Body of pancreas (tissue), 4 donors: Measurements from ENCODE around the gene CLINT1. TPM values are rescaled to one million over a fixed set of nuclear protein-coding genes. Genes with fewer than 3 reads are reported as not detected.

Experiments used
- ATAC-seq: fragments of 150-250 bp; one replicate; pipeline ENCODE4 v1.9.1; 2016
- DNase-seq, 4 donors: peaks; one replicate each; pipeline ENCODE4 v3.0.0-alpha.2; 2019
- H3K27ac ChIP-seq, 4 donors: fragments of 200-600 bp; sonication (generic); 1 replicate in 3 of 4; 2 replicates in 1 of 4; pipeline versions ENCODE4 v1.5.1 to v1.6.1; 2016 to 2019; ENCODE audit warnings: mild to moderate bottlenecking in 1 of 4, mixed read lengths in 1 of 4, moderate library complexity in 1 of 4
- H3K27me3 ChIP-seq, 2 donors: fragments of 200-600 bp; sonication (generic); one replicate each; pipeline ENCODE4 v1.6.0; 2016; ENCODE audit warnings: mild to moderate bottlenecking in 1 of 2
- H3K36me3 ChIP-seq, 2 donors: fragments of 200-600 bp; sonication (generic); replicated peaks in 1 of 2; 2 replicates each; pipeline ENCODE4 v1.5.1; 2016; ENCODE audit warnings: low read depth in 2 of 2; ENCODE audit not compliant: insufficient read depth in 1 of 2
- H3K4me1 ChIP-seq: fragments of 200-600 bp; sonication (generic); one replicate; pipeline ENCODE4 v1.6.0; 2016
- H3K4me3 ChIP-seq, 2 donors: fragments of 200-600 bp; sonication (generic); 1 replicate in 1 of 2; 2 replicates in 1 of 2; pipeline ENCODE4 v1.5.1; 2016 to 2019
- H3K9me3 ChIP-seq, 3 donors: fragments of 200-600 bp; sonication (generic); 1 replicate in 2 of 3; 2 replicates in 1 of 3; pipeline ENCODE4 v1.5.1; 2016
- POLR2A ChIP-seq, 3 donors: fragments of 450-650 bp; IDR thresholded peaks; one replicate each; pipeline ENCODE4 v1.6.1; 2016; ENCODE audit warnings: antibody characterized with exemption in 3 of 3, mild to moderate bottlenecking in 2 of 3
- WGBS, 2 donors: methylation state at CpG; one replicate each; pipeline ENCODE4 v1.1.5; 2017; 5-methylcytosine and 5-hydroxymethylcytosine counted together
- intact Hi-C: fragments of 100-400 bp; cut with DNase I; formaldehyde crosslinking; loops from one replicate; pipeline ENCODE4 v1.15.1; 2023
- small RNA-seq: library from RNA; depleted of rRNA; stranded (forward); fragments of <200 nt; gene quantifications from one replicate; pipeline ENCODE3, GENCODE V24; 2016
- total RNA-seq, 2 donors: library from RNA; depleted of rRNA; stranded (reverse); fragments of >200 nt; gene quantifications; one replicate each; pipeline ENCODE4 v1.1.0, GENCODE V29; 2016
- TF ChIP-seq, protein P1 (sequence below), 7 experiments: fragments of 450-650 bp in 4 of 7; fragments of 200-600 bp in 3 of 7; sonication (generic) in 3 of 7; IDR thresholded peaks; one replicate each; pipeline ENCODE4 v1.5.1; 2016 to 2019; ENCODE audit warnings: antibody characterized with exemption in 7 of 7

The CLINT1 gene
- total RNA-seq, 2 donors from 2014 or later = 59.0 to 75.8 TPM

DNA sequence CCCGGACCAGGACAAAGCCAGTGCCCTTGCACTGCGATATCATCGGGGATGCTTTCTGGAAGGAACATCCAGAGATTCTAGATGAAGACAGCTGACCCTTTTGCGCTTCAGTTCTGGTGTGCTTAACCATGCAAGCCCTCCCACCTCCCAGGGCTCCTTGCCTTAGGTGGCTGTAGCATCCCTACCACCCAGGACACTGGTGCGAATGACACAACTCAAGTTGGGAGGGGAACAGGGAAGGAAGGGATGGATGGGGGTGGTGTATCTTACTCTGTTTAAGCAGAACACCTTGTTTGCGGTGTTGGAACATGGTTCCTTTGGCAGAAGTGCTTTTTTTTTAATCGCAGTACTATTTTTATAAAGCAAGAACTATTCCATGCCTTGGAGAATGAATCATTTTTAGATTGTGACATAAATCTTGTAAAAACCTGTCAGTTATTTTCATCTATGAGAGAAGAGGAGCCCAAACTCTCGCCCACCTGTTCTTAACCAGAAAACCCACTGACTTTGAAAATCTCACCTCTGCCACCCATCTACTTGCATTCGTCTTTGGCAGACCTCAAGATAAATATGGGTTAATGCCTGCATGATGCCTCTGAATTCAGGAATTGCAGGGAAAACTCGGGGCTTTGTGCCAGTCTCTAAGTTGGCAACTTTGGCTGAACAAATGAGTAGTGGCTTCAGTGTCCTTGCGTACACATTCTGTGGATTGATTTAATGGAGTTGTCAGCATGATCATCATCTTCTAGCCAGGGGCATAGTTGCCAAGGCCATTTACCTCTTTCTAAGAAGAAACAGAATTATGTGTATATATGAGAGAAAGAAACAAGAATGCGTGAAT, 119.3 kb downstream of the CLINT1 start:
- Histone ChIP-seq H3K36me3 (peaks cover 0 to 5% of the 10 kb centered on the region in 2 donors), H3K27ac (no peak overlapping the region), H3K9me3 (no peaks in the 10 kb centered on the region), H3K27me3 (no peaks in the 10 kb centered on the region), H3K4me1 (peaks cover 9% of the 10 kb centered on the region), H3K4me3 (no peak overlapping the region)
- ATAC-seq (no peak), DNase-seq (no peak)
- no peak for TF ChIP-seq POLR2A (IDR thresholded peaks at IDR 0.05)
- TF ChIP-seq, protein P1, sequence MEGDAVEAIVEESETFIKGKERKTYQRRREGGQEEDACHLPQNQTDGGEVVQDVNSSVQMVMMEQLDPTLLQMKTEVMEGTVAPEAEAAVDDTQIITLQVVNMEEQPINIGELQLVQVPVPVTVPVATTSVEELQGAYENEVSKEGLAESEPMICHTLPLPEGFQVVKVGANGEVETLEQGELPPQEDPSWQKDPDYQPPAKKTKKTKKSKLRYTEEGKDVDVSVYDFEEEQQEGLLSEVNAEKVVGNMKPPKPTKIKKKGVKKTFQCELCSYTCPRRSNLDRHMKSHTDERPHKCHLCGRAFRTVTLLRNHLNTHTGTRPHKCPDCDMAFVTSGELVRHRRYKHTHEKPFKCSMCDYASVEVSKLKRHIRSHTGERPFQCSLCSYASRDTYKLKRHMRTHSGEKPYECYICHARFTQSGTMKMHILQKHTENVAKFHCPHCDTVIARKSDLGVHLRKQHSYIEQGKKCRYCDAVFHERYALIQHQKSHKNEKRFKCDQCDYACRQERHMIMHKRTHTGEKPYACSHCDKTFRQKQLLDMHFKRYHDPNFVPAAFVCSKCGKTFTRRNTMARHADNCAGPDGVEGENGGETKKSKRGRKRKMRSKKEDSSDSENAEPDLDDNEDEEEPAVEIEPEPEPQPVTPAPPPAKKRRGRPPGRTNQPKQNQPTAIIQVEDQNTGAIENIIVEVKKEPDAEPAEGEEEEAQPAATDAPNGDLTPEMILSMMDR (IDR thresholded peaks at IDR 0.05) = no peak
- WGBS, 2 donors = 86% methylated on average over 12 of the region's 12 CpGs
- intact Hi-C loops = no loop called here

DNA sequence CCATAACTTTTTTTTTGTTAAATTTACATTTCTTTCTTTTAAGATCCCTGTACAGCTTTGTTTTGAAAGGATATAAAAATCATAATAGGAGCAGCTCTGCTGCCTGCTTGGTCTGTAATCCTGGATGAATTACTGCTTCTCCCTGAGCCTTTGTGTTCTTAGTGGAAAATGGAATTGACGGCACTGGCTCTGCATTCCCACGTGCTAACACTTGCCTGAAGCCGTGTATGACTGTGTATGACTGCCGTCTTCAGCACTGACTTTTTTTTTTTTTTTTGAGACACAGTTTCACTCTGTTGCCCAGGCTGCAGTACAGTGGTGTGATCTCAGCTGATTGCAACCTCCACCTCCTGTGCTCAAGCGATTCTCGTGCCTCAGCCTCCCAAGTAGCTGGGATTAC, 123.0 kb downstream of the CLINT1 start:
- Histone ChIP-seq H3K27ac (no peak overlapping the region), H3K27me3 (no peaks in the 10 kb centered on the region), H3K4me3 (no peak overlapping the region), H3K4me1 (peaks cover 3% of the 10 kb centered on the region), H3K36me3 (peaks cover 0 to 5% of the 10 kb centered on the region in 2 donors), H3K9me3 (no peaks in the 10 kb centered on the region)
- 88 to 92% methylated on average over 6 of the region's 6 CpGs for WGBS, 2 donors
- ATAC-seq (no peak), DNase-seq (no peak)
- intact Hi-C loops = no loop called here
- TF ChIP-seq, protein P1 (IDR thresholded peaks at IDR 0.05) = no peak
- TF ChIP-seq POLR2A (IDR thresholded peaks at IDR 0.05) = no peak

Small RNAs within 50 kb of the gene (small RNA-seq; reads per million reads assigned to genes)
- gene AC026407.1 (not detected), gene RNU6-260P (not detected)

Other genes with a start within 250 kb of the CLINT1 start
- gene SOX30, start 206.7 kb downstream of the CLINT1 start, total RNA-seq = not detected
- not detected for gene C5orf52, start 187.6 kb downstream of the CLINT1 start, total RNA-seq
- gene THG1L, start 127.7 kb downstream of the CLINT1 start, total RNA-seq = 10 to 100 TPM in 1 of 2 donors, 1 to 10 TPM in 1; 4.4 to 12.5 TPM
- gene LSM11, start 115.4 kb downstream of the CLINT1 start, total RNA-seq = 1 to 10 TPM; 1.3 to 3.6 TPM